GM12874 (cell line): ENCODE data around the gene RAB11FIP3.

Experiments
- TF ChIP-seq, protein P1 (sequence below): IDR thresholded peaks from 2 replicates; pipeline ENCODE4 v1.5.1; 2011; ENCODE audit warnings: low read depth, mild to moderate bottlenecking, control low read depth, low read length, moderate library complexity; ENCODE audit not compliant: insufficient read depth

Gene RAB11FIP3

DNA sequence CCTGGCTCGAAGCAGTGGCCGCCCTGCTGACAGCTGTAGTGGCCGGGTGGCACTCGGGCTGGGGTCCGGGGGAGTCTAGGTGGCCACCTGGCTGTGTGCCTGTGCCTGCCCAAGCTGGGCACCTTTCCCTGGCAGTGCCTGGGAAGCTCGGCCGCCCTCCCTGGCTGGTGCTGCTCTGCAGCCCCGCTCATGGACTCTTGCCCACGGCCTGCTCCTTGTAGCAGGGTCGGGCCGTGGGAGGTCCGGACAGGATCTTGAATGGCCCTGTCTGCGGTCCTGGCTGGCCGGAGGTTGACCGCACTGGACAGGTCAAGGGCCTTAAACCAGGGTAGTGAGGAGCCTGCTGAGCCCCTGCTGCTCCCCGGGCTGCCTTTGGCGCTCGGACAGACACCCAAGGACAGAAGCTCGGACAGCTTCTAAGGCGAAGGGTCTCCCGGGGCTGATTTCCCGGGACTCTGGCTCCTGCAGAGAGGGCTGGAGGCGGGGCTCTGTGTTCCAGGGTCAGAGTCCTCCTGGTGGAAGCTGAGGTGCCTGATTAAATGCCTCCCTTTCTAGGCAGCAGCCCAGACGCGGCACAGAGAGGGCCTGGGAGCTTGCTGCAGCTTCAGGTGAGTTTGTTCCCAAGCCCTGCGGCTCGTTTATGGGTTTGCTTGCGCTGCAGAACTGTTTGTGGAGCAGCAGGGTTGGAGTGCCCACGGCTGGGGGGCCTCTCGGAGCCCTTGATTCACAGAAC, 108.1 kb downstream of the RAB11FIP3 start:
- TF ChIP-seq, protein P1, sequence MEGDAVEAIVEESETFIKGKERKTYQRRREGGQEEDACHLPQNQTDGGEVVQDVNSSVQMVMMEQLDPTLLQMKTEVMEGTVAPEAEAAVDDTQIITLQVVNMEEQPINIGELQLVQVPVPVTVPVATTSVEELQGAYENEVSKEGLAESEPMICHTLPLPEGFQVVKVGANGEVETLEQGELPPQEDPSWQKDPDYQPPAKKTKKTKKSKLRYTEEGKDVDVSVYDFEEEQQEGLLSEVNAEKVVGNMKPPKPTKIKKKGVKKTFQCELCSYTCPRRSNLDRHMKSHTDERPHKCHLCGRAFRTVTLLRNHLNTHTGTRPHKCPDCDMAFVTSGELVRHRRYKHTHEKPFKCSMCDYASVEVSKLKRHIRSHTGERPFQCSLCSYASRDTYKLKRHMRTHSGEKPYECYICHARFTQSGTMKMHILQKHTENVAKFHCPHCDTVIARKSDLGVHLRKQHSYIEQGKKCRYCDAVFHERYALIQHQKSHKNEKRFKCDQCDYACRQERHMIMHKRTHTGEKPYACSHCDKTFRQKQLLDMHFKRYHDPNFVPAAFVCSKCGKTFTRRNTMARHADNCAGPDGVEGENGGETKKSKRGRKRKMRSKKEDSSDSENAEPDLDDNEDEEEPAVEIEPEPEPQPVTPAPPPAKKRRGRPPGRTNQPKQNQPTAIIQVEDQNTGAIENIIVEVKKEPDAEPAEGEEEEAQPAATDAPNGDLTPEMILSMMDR = no peak

DNA sequence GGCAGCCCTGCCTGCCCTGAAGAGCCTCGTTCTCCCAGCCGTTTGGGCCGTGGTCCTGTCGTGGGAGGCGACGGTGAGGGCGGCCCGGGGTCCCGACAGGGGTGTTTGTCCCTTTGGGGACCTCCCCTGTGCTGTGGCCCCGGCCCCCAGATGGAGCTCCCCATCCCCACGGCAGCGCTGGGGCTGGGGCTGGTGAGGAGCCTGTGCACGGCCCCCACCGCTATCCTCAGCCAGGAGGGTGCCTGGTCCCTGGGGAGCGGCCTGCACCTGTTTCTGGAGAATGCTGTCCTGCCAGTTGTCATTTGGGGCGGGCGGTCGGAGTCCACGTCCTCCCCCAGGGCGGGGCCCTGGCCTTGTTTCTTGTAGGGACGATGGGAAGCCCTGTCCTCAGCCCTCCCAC, 108.7 kb downstream of the RAB11FIP3 start:
- TF ChIP-seq, protein P1 = no peak

DNA sequence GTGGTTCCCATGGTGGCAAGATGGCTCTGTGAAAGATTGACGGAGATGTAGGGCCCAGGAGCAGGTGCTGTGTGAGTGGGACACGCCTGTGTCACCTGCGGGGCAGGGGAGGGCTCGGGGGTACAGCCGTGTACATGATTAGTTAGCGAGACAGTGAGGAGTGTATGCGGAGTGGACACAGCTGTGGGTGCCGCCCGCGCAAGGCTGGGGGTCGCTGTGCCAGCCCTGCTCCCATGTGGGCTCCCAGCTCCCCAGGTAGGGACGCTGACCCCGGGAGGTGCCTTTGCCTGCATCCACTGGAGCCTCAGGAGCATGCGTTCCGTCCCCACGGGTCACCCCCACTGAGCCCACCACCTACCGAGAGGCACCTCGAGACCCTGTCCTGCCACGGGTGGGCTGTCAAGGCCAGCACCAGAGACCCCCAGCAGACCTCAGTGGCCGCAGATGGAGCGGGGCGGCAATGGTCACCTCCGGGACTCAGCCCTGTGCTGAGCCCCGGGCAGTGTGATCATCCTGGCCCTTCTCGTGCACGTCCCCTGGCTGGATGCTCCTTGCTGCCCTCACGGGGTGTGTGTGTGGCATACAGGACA, 109.5 kb downstream of the RAB11FIP3 start:
- TF ChIP-seq, protein P1 = no peak

DNA sequence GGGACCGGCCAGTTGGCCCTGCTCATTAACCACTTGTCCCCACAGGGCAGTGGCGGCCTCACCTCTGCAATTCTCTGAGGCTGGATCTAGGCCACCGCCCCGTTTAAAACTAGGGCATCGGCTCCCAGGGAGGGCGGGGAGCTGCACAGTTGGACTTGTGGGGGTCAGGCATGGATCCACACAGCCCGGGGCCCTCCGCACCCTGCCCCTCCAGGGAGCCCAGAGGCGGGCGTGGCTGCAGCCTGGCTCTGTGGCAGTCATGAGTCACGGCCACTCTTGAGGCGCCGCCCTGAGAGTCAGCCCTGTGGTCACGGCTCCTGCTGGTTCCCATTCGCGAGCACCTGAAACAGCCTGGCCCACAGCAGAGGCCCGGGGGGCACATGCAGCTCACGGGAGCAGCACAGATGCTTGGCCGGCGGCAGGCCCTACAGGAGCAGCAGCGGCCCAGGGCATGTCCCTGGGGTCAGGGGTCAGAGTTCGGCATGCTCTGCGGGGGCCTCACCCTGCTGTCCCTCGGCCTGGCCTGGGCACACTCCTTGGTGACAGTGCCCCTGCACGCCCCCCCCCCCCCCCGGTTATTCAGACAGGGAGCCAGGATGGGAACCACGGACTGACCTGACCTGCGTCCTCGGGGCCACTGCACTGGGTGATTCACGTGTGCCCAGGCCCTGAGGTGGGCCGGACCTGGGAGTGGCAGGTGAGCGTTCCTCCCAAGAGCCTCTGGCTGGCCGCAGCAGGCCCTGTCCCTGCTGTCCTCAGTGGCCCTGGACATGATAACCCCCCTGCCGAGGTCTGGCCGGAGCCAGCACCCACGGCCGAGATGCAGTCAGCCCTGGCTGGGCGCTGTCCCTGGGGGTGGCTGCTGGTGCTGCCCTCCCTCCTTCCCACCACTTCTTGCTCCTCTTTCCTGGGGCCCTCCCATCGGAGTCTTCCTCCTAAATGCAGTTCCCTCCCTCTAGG, 110.3 kb downstream of the RAB11FIP3 start:
- TF ChIP-seq, protein P1 = no peak

DNA sequence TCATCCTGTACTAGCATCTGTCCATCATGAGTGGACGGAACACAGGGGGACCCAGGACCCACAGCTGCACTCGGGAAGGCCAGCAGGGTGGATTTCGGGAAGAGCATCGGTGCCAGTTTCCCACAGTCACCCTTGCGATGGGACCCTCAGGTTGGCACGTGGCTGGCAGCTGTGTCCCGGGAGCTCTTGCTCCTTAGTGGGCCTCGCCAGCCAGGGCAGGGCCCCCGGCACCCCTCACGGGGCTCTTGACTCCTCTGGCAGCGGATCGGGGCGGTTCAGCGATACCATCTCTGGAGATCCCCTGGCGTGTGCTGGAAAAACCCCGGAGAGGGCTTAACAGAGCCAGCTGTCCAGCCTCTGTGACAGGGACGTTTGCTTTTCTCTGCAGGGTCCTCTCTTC, 111.3 kb downstream of the RAB11FIP3 start:
- TF ChIP-seq, protein P1 = no peak

DNA sequence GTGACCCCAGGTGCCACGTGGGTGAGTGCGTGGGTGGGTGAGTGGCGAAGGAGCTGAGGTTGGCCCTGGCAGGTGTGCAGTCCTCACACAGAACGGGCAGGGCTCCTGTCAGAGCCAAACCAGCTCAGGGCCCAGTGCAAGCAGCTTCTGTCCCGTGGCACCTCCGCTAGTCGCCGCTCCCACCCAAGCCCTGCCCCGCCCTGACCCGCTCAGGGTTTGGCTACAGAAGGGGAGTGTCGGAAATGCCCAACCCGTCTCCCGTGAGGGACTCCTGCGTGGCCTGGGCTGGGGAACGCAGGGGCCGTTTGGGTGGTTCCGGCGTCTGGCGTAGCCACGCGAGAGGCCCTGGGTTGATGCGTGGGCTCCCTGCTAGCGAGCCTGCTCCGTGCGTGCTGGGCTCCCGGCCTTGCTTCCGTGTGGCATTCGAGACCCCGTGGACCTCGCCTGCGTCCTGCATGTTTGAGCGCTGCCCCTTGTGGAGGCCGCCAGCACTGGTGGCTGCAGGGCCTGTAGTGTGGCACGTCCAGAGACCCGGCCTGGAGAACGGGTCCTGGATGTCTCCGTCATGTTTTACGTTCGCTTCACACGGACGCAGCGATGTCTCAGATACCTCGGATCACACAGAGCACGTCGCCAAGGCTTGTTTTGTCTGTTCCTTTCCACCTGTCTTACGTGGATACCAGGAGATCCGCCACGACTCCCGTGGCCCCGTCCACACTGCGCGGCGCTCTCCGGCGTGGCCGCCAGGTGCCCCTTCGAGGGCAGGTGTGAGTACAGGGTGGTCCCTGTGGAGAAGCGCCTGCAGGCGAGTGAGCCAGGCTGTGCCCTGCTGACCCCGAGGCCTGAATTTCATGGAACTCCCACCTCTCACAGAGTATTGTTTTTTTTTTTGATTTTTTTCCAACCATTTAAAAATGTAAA, 112.2 kb downstream of the RAB11FIP3 start:
- TF ChIP-seq, protein P1 = 0 out of 2 replicates have a peak, but pooled peaks have one; percentile 4
